Gastroesophageal sphincter (tissue), 3 donors: ENCODE measurements around the gene FAM240B.

Experiments
- CTCF ChIP-seq, 4 experiments: fragments of 200-600 bp in 2 of 4; fragments of 450-650 bp in 2 of 4; sonication (generic) in 1 of 4; IDR thresholded peaks; one replicate each; pipeline ENCODE4 v1.5.1; 2017 to 2019; ENCODE audit warnings: antibody characterized with exemption in 4 of 4, mild to moderate bottlenecking in 2 of 4, moderate library complexity in 2 of 4
- EP300 ChIP-seq: sonication (generic); formaldehyde crosslinking; IDR thresholded peaks from one replicate; pipeline ENCODE4 v1.6.1; 2017; ENCODE audit warnings: antibody characterized with exemption, mild to moderate bottlenecking
- POLR2A ChIP-seq, 2 donors: fragments of 450-650 bp; IDR thresholded peaks; one replicate each; pipeline ENCODE4 v1.6.1; 2017; ENCODE audit warnings: antibody characterized with exemption in 2 of 2, mild to moderate bottlenecking in 2 of 2, moderate library complexity in 1 of 2
- POLR2AphosphoS5 ChIP-seq: sonication (generic); formaldehyde crosslinking; IDR thresholded peaks from one replicate; pipeline ENCODE4 v1.6.1; 2017; ENCODE audit warnings: antibody characterized with exemption

DNA sequence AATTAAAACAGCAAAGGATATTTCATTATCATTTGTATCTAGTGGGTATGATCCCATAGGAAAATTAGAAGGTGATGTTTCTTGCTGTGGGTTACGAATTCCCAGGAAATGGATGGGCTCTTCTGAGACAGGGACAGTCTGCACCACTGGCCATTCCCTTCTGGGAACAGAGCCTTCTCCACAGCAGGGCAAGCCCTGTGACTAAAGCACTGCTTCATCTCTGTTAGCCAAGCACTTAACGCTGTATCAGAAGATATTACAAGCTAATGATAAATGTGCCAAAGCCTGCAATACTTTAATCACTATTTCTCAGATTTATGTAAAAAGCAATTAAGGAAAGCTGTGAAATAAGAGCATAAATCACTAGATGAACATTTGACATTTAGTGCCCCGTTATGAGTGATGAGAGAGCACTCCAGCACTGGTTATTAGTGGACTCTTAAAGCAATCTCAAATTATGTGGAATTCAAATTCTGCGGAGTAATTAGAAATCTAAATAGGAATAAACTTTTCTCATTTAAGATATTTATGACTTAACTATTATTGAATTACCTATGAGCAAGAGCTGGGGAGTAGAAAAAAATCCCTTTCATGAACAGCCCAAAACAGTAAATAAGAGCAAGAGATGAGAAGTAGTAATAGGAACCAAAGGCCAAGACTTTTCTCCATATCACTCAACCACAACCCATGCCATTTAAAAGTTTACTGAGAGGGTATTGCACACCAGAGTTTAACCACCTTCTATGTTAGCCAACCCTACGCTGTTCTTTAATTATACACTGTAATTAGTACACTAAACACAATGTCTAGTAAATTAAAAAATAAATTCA, 49.2 kb downstream of the FAM240B start:
- TF ChIP-seq CTCF (IDR thresholded peaks at IDR 0.05) (no peak), POLR2AphosphoS5 (no peak), POLR2A (IDR thresholded peaks at IDR 0.05) (no peak), EP300 (no peak)
